ENCODE data around the gene FAM228A. TPM values are rescaled to one million over a fixed set of nuclear protein-coding genes. Genes with fewer than 3 reads are reported as not detected.

FAM228A gene
- total RNA-seq, 3 donors from 2014 or later, result 0.66 to 2.6 (median 0.88) TPM

GRCh38 chr2:24231461-24231881 lies 56.6 kb downstream of the FAM228A start:
- TF ChIP-seq POLR2AphosphoS5 (IDR thresholded peaks at IDR 0.05) (no peak), CTCF (IDR thresholded peaks at IDR 0.05) (no peak), POLR2A (IDR thresholded peaks at IDR 0.05) (no peak)
- H3K36me3 ChIP-seq, result no peaks in the 10 kb centered on the region
- no peaks in the 10 kb centered on the region for H3K9me3 ChIP-seq
- intact Hi-C loops (cut with DNase I; ENCODE audit: low total_unique reads), result no loop called here
- DNase-seq (ENCODE audit: low spot score in 2 of 2), result peak in 1 of 2 donors; percentile 27
- H3K4me3 ChIP-seq, result no peak overlapping the region
- H3K27me3 ChIP-seq, result no peaks in the 10 kb centered on the region
- H3K27ac ChIP-seq, result peak overlapping the region; percentile 41 to 52
- H3K4me1 ChIP-seq, result no peaks in the 10 kb centered on the region

GRCh38 chr2:24233321-24233720 lies 58.5 kb downstream of the FAM228A start:
- H3K4me3 ChIP-seq, result no peak overlapping the region
- DNase-seq (ENCODE audit: low spot score in 2 of 2), result no peak
- intact Hi-C loops (cut with DNase I; ENCODE audit: low total_unique reads), result no loop called here
- no peaks in the 10 kb centered on the region for H3K4me1 ChIP-seq
- H3K9me3 ChIP-seq, result no peaks in the 10 kb centered on the region
- H3K27me3 ChIP-seq, result no peaks in the 10 kb centered on the region
- no peak overlapping the region for H3K27ac ChIP-seq
- no peaks in the 10 kb centered on the region for H3K36me3 ChIP-seq
- no peak for TF ChIP-seq POLR2AphosphoS5 (IDR thresholded peaks at IDR 0.05)
- no peak for TF ChIP-seq CTCF (IDR thresholded peaks at IDR 0.05)
- TF ChIP-seq POLR2A (IDR thresholded peaks at IDR 0.05), result no peak

- H3K4me3 ChIP-seq, result no peak overlapping the region
- no peak for TF ChIP-seq CTCF (IDR thresholded peaks at IDR 0.05)
- no peak for TF ChIP-seq POLR2AphosphoS5 (IDR thresholded peaks at IDR 0.05)
- TF ChIP-seq POLR2A (IDR thresholded peaks at IDR 0.05), result no peak
- no peak overlapping the region for H3K27ac ChIP-seq
- intact Hi-C loops (cut with DNase I; ENCODE audit: low total_unique reads), result no loop called here
- H3K27me3 ChIP-seq, result no peaks in the 10 kb centered on the region
- DNase-seq (ENCODE audit: low spot score in 2 of 2), result no peak
- H3K36me3 ChIP-seq, result no peaks in the 10 kb centered on the region
- no peaks in the 10 kb centered on the region for H3K4me1 ChIP-seq
- no peaks in the 10 kb centered on the region for H3K9me3 ChIP-seq
Observed at GRCh38 chr2:24237313-24237712, 62.5 kb downstream of the FAM228A start.

GRCh38 chr2:24238158-24238557 lies 63.3 kb downstream of the FAM228A start:
- intact Hi-C loops (cut with DNase I; ENCODE audit: low total_unique reads), result no loop called here
- H3K27ac ChIP-seq, result no peak overlapping the region
- no peak for DNase-seq (ENCODE audit: low spot score in 2 of 2)

GRCh38 chr2:24239553-24239952 lies 64.7 kb downstream of the FAM228A start:
- no peak overlapping the region for H3K4me3 ChIP-seq
- intact Hi-C loops (cut with DNase I; ENCODE audit: low total_unique reads), result no loop called here
- no peak overlapping the region for H3K27ac ChIP-seq
- DNase-seq (ENCODE audit: low spot score in 2 of 2), result no peak
- no peaks in the 10 kb centered on the region for H3K4me1 ChIP-seq
- no peak for TF ChIP-seq POLR2AphosphoS5 (IDR thresholded peaks at IDR 0.05)
- no peak for TF ChIP-seq POLR2A (IDR thresholded peaks at IDR 0.05)
- no peak for TF ChIP-seq CTCF (IDR thresholded peaks at IDR 0.05)
- H3K9me3 ChIP-seq, result no peaks in the 10 kb centered on the region
- H3K27me3 ChIP-seq, result no peaks in the 10 kb centered on the region
- H3K36me3 ChIP-seq, result no peaks in the 10 kb centered on the region

More at GRCh38 chr2:24238158-24238557, 63.3 kb downstream of the FAM228A start:
- H3K36me3 ChIP-seq, result no peaks in the 10 kb centered on the region
- H3K27me3 ChIP-seq, result no peaks in the 10 kb centered on the region
- no peak overlapping the region for H3K4me3 ChIP-seq
- TF ChIP-seq POLR2AphosphoS5 (IDR thresholded peaks at IDR 0.05) (no peak), CTCF (IDR thresholded peaks at IDR 0.05) (no peak), POLR2A (IDR thresholded peaks at IDR 0.05) (no peak)
- H3K4me1 ChIP-seq, result no peaks in the 10 kb centered on the region
- H3K9me3 ChIP-seq, result no peaks in the 10 kb centered on the region

Other genes starting within 250 kb of the FAM228A start
- gene ATAD2B, start 247.9 kb upstream of the FAM228A start, total RNA-seq, result 10 to 100 TPM; 22.6 to 48.1 (median 34.4) TPM
- 10 to 100 TPM; 13.0 to 22.0 (median 16.4) TPM for gene UBXN2A, start 234.6 kb upstream of the FAM228A start, total RNA-seq
- gene MFSD2B, start 165.0 kb upstream of the FAM228A start, total RNA-seq, result not detected
- gene WDCP, start 127.7 kb upstream of the FAM228A start, total RNA-seq, result 1 to 10 TPM; 3.4 to 8.3 (median 7.2) TPM
- 10 to 100 TPM in 1 of 3 donors, 1 to 10 TPM in 2; 3.2 to 11.0 (median 7.2) TPM for gene FKBP1B, start 125.3 kb upstream of the FAM228A start, total RNA-seq
- gene SF3B6, start 98.7 kb upstream of the FAM228A start, total RNA-seq, result 100 to 1,000 TPM in 2 of 3 donors, 10 to 100 TPM in 1; 91.7 to 125 (median 110) TPM
- gene TP53I3, start 90.2 kb upstream of the FAM228A start, total RNA-seq, result 10 to 100 TPM; 19.2 to 24.3 (median 19.6) TPM
- gene PFN4, start 51.7 kb upstream of the FAM228A start, total RNA-seq, result under 1 TPM in 2 of 3 donors, not detected in 1; 0.44 to 0.96 TPM
- 10 to 100 TPM; 23.7 to 46.2 (median 30.9) TPM for gene FAM228B, start 51.6 kb upstream of the FAM228A start, total RNA-seq
- gene ITSN2, start 185.5 kb downstream of the FAM228A start, total RNA-seq, result 10 to 100 TPM; 43.4 to 69.8 (median 46.5) TPM